Left ventricle myocardium inferior (tissue), 1 donor: ENCODE results near the gene RNF138. TPM values are rescaled to one million over a fixed set of nuclear protein-coding genes. Genes with fewer than 3 reads are reported as not detected.

ENCODE experiments used
- DNase-seq: peaks from one replicate; pipeline ENCODE4 v3.0.0-alpha.2; 2020
- H3K27ac ChIP-seq: fragments of 200-600 bp; replicated peaks from 2 replicates; pipeline ENCODE4 v1.8.0; 2021
- H3K27me3 ChIP-seq: fragments of 200-600 bp; 2 replicates; pipeline ENCODE4 v1.8.0; 2021; ENCODE audit warnings: low read depth
- H3K36me3 ChIP-seq: fragments of 200-600 bp; 2 replicates; pipeline ENCODE4 v1.8.0; 2021
- H3K4me1 ChIP-seq: fragments of 200-600 bp; 2 replicates; pipeline ENCODE4 v1.8.0; 2021
- H3K4me3 ChIP-seq: fragments of 200-600 bp; 2 replicates; pipeline ENCODE4 v1.8.0; 2021; ENCODE audit warnings: mild to moderate bottlenecking, moderate library complexity
- H3K9me3 ChIP-seq: fragments of 200-600 bp; replicated peaks from 2 replicates; pipeline ENCODE4 v1.8.0; 2021
- intact Hi-C: fragments of 100-400 bp; cut with micrococcal nuclease; formaldehyde crosslinking; loops from one replicate; pipeline ENCODE4 v1.11.0; 2022
- total RNA-seq: library from RNA; stranded (reverse); fragmentation: NEBNext Ultra II Directional; extraction: Animal tissue kit (Norgen Biotek cat#: 25700); gene quantifications from one replicate; pipeline ENCODE4 v1.2.1, GENCODE V29; 2021
- TF ChIP-seq, protein P1 (sequence below): fragments of 200-600 bp; IDR thresholded peaks from 2 replicates; pipeline ENCODE4 v1.8.0; 2021; ENCODE audit warnings: antibody characterized with exemption, mild to moderate bottlenecking, borderline replicate concordance
- donor health status: DM: no; HTN: yes; CAD: no; lungs with severe emphysema.

Gene RNF138
- total RNA-seq, 1 donor from 2014 or later = 7.1 TPM

DNA sequence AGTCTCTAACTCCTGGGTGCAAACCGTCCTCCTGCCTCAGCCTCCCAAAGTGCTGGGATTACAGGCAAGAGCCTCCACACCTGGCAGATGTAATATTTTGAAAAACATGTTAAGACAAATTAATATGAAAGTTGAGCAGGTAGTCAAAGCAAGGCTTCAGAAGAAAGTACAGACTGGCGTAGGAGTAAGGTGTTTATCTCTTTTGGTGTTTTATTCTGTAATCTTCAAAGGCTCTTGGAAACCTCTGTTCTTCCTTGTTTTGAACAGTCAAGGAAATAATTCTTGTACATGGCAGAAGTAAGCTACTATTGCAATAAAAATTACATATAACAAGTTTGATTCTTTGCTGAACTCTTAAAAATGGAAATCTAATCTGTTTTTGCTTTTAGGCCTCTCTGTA lies 5.3 kb downstream of the RNF138 start:
- TF ChIP-seq, protein P1, sequence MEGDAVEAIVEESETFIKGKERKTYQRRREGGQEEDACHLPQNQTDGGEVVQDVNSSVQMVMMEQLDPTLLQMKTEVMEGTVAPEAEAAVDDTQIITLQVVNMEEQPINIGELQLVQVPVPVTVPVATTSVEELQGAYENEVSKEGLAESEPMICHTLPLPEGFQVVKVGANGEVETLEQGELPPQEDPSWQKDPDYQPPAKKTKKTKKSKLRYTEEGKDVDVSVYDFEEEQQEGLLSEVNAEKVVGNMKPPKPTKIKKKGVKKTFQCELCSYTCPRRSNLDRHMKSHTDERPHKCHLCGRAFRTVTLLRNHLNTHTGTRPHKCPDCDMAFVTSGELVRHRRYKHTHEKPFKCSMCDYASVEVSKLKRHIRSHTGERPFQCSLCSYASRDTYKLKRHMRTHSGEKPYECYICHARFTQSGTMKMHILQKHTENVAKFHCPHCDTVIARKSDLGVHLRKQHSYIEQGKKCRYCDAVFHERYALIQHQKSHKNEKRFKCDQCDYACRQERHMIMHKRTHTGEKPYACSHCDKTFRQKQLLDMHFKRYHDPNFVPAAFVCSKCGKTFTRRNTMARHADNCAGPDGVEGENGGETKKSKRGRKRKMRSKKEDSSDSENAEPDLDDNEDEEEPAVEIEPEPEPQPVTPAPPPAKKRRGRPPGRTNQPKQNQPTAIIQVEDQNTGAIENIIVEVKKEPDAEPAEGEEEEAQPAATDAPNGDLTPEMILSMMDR = no peak
- Histone ChIP-seq H3K4me1 (peaks cover 50% of the 10 kb centered on the region), H3K36me3 (no peaks in the 10 kb centered on the region), H3K9me3 (no peaks in the 10 kb centered on the region), H3K27me3 (no peaks in the 10 kb centered on the region), H3K27ac (no peak overlapping the region), H3K4me3 (no peak overlapping the region)
- intact Hi-C loops = no loop called here
- no peak for DNase-seq

DNA sequence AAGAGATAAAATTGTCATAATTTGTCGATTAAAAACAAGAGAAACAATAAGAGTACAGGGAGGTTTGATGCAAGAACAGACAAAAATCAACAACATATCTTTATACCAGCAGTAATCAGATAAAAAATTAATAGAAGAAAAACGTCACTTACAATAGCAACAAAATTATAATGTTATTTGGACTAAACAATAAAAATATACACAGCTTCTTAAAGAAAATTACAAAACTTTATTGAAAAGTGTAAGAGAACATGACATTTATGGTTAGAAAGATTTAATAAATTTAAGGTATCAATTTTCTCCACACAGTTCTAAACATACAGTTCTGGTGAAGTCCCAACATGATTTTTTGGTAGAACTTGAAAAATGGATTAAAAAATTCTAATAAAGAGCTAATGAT lies 12.8 kb downstream of the RNF138 start:
- Histone ChIP-seq H3K4me1 (no peaks in the 10 kb centered on the region), H3K36me3 (no peaks in the 10 kb centered on the region), H3K9me3 (no peaks in the 10 kb centered on the region), H3K4me3 (no peak overlapping the region), H3K27me3 (no peaks in the 10 kb centered on the region), H3K27ac (no peak overlapping the region)
- intact Hi-C loops = no loop called here
- DNase-seq = no peak
- TF ChIP-seq, protein P1 = no peak

DNA sequence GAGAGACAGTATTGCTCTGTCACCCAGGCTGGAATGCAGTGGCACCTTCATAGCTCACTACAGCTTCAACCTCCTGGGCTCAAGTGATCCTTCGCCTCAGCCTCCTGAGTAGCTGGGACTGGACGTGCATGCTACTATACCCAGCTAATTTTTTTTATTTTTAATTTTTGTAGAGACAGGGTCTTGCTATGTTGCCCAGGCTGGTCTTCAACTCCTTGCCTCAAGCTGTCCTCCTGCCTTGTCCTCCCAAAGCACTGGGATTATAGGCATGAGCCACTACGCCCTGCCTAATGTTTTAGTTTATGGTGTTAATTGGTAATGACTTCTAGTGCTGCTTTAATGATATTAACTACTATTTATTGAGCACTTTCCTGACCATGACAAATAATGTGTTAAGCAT lies 18.3 kb downstream of the RNF138 start:
- H3K4me1 ChIP-seq = no peaks in the 10 kb centered on the region
- H3K27ac ChIP-seq = no peak overlapping the region
- peaks cover 25% of the 10 kb centered on the region for H3K36me3 ChIP-seq
- intact Hi-C loops = no loop called here
- TF ChIP-seq, protein P1 = no peak
- H3K27me3 ChIP-seq = no peaks in the 10 kb centered on the region
- no peak for DNase-seq
- H3K9me3 ChIP-seq = no peaks in the 10 kb centered on the region
- H3K4me3 ChIP-seq = no peak overlapping the region

DNA sequence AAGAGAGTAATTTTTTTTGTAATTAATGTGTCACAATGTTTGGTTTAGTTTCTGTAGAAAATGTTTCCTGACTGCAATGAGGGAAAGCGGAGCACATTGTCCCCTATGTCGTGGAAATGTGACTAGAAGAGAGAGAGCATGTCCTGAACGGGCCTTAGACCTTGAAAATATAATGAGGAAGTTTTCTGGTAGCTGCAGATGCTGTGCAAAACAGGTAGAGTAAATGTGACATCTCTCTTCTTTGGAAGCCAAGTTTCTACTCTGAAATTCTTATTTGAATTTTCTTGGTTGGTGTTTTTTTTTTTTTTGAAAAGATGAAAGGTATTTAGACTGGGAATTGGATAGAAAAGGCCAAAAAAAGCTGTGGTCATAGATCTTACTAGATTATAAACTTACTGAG lies 20.0 kb downstream of the RNF138 start:
- no peak for DNase-seq
- Histone ChIP-seq H3K4me3 (no peak overlapping the region), H3K9me3 (no peaks in the 10 kb centered on the region), H3K27ac (no peak overlapping the region), H3K4me1 (no peaks in the 10 kb centered on the region), H3K27me3 (no peaks in the 10 kb centered on the region), H3K36me3 (peaks cover 42% of the 10 kb centered on the region)
- TF ChIP-seq, protein P1 = no peak
- intact Hi-C loops = no loop called here

DNA sequence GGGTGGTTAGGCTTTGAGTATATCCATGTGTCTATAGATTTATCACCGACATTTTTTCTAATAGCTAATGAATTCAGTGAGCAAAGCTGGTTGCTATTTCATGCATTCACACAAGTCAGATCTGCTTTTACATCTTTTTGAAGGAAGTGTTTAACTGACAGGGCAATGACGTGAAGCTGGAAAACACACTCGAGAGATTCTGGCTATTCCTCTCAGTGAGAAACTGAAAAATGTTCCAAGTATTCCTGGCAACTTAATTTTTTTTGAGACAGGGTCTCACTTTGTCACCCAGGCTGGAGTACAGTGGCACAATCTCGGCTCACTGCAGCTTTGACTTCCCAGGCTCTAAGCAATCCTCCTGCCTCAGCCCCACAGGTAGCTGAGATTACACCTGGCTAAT lies 21.2 kb downstream of the RNF138 start:
- DNase-seq = no peak
- intact Hi-C loops = no loop called here
- H3K9me3 ChIP-seq = no peaks in the 10 kb centered on the region
- H3K27ac ChIP-seq = no peak overlapping the region
- peaks cover 51% of the 10 kb centered on the region for H3K36me3 ChIP-seq
- TF ChIP-seq, protein P1 = no peak
- no peaks in the 10 kb centered on the region for H3K4me1 ChIP-seq
- H3K4me3 ChIP-seq = no peak overlapping the region
- H3K27me3 ChIP-seq = no peaks in the 10 kb centered on the region
